ENCODE data around the gene SNRPB.

Gene SNRPB

GRCh38 chr20:2416541-2417212, 53.9 kb downstream of the SNRPB start:
- Histone ChIP-seq H3K9ac (ENCODE audit: low read depth, low read length) (no peak overlapping the region), H3K36me3 (ENCODE audit: insufficient read depth, low read length) (no peaks in the 10 kb centered on the region), H3K27me3 (ENCODE audit: insufficient read depth, low read length) (no peaks in the 10 kb centered on the region), H3K9me3 (ENCODE audit: insufficient read depth, low read depth, low read length) (no peaks in the 10 kb centered on the region), H3K4me1 (ENCODE audit: insufficient read depth, low read length) (no peaks in the 10 kb centered on the region), H3K27ac (ENCODE audit: low read depth, low read length) (no peak overlapping the region), H3K4me3 (ENCODE audit: low read length) (no peak overlapping the region)
- WGBS = 94% methylated on average over 5 of the region's 6 CpGs

Data from HUES64 (cell line).